Dermis blood vessel endothelial cell (primary cell): Measurements from ENCODE around the gene GJB6. TPM values are rescaled to one million over a fixed set of nuclear protein-coding genes. Genes with fewer than 3 reads are reported as not detected.

Source experiments
- DNase-seq: peaks from one replicate; pipeline ENCODE4 v3.0.0; 2010
- total RNA-seq: library from RNA; depleted of rRNA; stranded (reverse); fragments of >200 nt; gene quantifications from 2 replicates; pipeline ENCODE4 v1.2.3, GENCODE V29; 2014

The GJB6 gene
- total RNA-seq, 1 donor from 2014 or later = not detected

GRCh38 chr13:20185366-20186056 is 46.6 kb downstream of the GJB6 start:
- DNase-seq = no peak

DNA sequence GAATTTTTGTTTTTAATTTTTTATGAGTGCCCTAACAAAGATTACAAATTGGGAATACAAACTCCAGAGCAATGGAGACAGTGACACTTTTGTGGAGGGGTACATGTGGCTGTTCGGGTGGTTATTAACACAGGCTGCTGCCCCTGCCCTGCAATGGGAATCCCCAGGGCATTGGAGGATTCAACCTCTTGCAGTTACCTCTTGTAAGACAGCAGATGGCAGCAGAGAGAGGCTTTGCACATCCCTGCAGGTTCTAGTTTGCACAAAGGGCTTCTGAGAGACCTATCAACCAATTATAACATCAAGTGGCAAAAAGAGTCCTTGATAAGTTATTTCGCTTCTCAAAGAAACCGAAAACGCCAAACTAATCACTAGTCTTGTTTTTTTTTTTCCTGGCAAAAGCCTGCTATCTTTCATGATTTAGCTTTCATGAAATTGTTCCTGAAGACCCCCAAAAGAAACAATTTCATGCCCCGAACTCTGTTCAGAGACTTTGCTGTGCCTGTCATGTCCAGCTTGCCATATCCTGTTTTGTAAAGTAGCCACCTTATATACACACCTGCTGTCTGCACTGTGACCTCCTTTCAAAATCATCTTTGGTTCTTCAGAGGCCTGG is 49.8 kb downstream of the GJB6 start:
- peak; percentile 87 for DNase-seq

DNA sequence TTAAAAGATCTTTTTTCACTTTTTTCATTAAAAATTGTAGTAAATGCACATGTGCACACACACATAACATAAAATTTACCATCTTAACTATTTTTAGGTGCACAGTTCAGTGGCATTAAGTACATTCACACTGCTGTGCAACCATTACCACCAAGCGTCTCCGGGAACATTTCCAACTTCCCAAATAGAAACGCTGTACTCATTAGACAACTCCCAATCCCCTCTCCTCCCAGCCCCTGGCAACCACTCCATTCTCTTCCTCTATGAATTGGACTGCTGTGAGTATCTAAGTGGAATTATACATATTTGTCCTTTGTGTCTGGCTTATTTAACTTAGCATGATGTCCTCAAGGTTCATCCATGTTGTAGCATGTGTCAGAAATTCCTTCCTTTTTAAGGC is 50.9 kb downstream of the GJB6 start:
- no peak for DNase-seq

DNA sequence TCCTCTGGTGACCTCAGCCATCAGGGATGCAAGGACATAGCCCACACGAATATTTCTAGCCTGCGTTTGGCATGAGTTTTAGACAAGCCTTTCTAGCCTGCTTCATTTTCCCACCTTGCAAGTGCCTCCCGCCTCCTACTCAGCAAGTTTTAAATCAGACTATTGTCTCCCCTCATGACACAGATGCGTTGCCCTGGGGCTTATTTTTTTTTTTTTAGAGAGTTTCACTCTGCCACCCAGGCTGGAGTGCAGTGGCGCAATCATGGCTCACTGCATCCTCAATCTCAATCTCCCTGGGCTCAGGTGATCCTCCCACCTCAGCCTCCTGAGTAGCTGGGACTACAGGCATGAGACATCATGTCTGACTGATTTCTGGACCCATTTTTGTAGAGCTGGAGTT is 54.0 kb downstream of the GJB6 start:
- no peak for DNase-seq

DNA sequence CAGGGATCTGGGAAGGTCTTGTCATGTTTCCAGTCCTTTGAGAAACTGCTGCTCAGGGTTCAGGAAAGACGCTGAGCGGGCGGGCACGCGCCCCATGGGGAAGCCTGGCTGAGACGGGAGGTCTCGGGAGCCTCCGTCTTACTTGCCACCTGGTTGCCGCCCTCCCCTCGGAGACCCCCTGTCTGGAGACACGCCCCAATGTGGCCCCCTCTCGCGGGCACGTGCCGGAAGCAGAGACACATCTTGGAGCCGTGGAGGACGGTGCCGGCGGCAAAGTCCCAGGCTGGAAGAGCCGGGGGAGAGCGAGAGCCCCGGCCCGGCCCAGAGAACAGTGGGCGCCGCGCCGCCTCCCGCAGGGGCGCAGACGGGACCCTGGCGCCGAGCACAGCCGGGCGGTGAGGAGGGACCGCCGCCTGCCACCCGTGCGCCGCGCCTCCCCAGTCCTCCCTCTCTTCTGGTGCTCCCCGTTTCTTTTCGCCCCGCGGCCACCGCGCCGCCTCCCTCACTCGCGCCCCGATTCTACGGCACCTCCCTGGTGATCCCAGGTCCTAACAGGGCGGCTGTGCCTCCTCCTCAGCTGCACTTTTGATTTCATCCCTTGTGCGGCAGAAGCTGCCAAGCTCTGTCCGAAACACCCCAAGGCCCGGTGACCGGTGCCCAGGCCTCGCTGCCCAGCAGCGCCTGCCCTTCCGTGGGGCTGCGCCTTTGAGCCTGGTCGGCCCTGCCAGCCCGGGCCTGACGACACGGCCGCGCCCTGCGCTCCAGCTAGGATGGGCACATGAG is 54.9 kb downstream of the GJB6 start:
- no peak for DNase-seq

DNA sequence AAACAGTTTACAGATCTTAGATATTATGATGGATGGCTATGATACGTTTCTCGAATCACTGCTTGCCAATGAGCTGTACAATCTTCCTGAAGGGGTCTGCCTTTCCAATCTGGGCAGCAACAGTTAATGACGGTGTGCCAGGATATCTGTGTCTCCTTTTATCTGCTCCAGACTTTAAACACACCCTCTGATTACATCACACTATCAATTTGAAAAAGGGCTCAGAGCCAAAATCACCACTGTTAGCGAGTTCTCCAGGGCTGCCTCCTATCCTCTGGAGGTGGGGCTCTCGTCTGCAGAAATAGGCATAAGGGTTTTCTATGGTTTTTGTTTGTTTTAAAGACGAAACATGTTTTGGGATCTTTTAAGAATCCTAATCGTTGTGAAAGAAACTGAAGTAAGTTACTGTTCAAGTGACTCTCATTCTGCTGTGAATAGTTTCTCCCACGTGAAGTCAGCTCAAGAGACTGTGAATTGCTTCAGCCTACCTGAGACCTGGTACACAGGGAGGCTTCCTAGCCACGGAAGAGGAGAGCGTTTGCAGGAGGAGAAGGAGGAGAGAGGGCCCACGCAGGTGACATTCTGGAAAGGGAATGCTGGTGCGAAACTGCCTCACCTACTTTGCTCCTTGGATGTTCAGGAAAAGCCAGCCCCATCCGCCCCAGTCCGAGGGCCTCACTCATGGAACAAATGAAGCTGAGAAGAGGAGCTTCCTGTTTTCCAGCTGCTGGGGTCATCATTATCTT is 56.0 kb downstream of the GJB6 start:
- DNase-seq = no peak

DNA sequence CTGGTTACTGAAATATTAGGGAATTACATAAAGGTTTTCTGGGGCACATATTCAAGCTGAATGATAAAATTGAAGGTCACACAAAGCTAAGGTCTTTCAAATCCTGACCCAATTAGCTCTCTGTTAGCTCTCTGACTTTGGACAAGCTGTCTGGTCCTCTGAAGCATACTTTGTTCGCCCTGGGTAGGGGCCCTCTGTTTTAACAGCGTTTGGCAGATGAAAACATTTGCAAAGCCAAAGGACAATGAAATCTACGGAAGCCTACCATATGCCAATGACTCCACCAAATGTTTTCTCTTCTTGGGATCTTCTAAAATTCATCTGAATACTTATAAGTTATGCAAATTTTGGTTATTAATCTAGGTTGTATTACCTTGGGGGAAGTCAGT is 56.7 kb downstream of the GJB6 start:
- DNase-seq = no peak

GRCh38 chr13:20174656-20175405 is 57.3 kb downstream of the GJB6 start:
- peak; percentile 88 for DNase-seq

DNA sequence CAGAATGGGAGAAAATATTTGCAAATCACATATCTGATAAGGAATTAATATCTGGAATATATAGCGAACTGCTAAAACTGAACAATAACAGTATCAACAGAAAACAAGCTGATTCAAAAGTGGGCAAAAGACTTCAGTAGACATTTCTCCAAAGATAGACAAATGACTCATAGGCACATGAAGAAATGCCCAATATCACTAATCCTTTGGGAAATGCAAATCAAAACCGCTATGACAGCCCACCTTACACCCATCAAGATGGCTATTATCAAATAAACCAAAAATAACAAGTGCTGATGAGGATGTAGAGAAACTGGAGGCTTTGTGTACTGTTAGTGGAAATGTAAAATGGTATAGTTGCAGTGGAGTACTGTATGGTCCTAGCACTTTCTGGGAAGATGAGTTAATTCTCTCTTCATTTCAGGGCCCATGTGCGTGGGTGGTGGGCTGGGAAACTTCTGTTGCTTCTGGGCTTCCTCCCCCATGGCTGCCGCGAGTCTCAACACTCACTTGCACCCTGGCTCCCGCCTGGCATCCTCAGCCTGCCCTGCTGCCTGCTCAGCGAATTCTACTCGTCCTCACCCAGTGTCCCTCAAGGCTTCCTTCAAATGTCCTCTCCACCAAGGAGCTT is 58.9 kb downstream of the GJB6 start:
- no peak for DNase-seq

Other genes with a start within 250 kb of the GJB6 start
- gene GJA3, start 71.3 kb downstream of the GJB6 start, total RNA-seq = under 0.01 TPM in 1 of 2 replicates, not detected in the other
- 0.05 and 0.17 TPM in 2 replicates for gene GJB2, start 39.4 kb downstream of the GJB6 start, total RNA-seq